K562 (cell line): Measurements from ENCODE around the gene AP3M1. TPM values are rescaled to one million over a fixed set of nuclear protein-coding genes. Genes with fewer than 3 reads are reported as not detected.

ENCODE experiments used
- ASH1L ChIP-seq: fragments of 450-650 bp; IDR thresholded peaks from 2 replicates; pipeline ENCODE4 v1.6.1; 2018; ENCODE audit warnings: borderline replicate concordance, mild to moderate bottlenecking, low read depth; ENCODE audit not compliant: partially characterized antibody
- BCOR ChIP-seq: fragments of 450-650 bp; IDR thresholded peaks from 2 replicates; pipeline ENCODE4 v1.6.1; 2016
- ETV1 ChIP-seq: fragments of 450-650 bp; conservative IDR thresholded peaks from 2 replicates; pipeline ENCODE4 v1.6.1; 2016; ENCODE audit warnings: missing genetic modification characterization, control low read depth, low read depth, missing compliant biosample characterization
- ETV5 ChIP-seq: sonication (generic); formaldehyde crosslinking; IDR thresholded peaks from 2 replicates; pipeline ENCODE4 v1.4.0; 2020; ENCODE audit warnings: low read depth, mild to moderate bottlenecking, missing genetic modification reagents
- GABPB2 ChIP-seq: fragments of 250-450 bp; sonication (Bioruptor Pico); conservative IDR thresholded peaks from 2 replicates; pipeline ENCODE4 v1.5.1; 2021; ENCODE audit warnings: mild to moderate bottlenecking
- HNRNPLL ChIP-seq: fragments of 200-400 bp; formaldehyde crosslinking; IDR thresholded peaks from 2 replicates; pipeline ENCODE4 v1.6.1; 2017; ENCODE audit warnings: low read length, low read depth, mild to moderate bottlenecking; ENCODE audit not compliant: poor library complexity, severe bottlenecking
- HNRNPUL1 ChIP-seq: fragments of 200-400 bp; formaldehyde crosslinking; IDR thresholded peaks from 2 replicates; pipeline ENCODE4 v1.6.1; 2017; ENCODE audit warnings: low read length
- JUN ChIP-seq, 2 experiments: sonication (generic) in 1 of 2; formaldehyde crosslinking in 1 of 2; IDR thresholded peaks; 2 replicates each; pipeline versions ENCODE4 v1.6.1 to v1.8.0; 2012 to 2022; ENCODE audit warnings: borderline replicate concordance in 2 of 2, mild to moderate bottlenecking in 2 of 2, improper control_type of control experiment in 1 of 2, low read depth in 1 of 2, low read length in 1 of 2, missing genetic modification reagents in 1 of 2
- SNIP1 ChIP-seq: fragments of 450-650 bp; IDR thresholded peaks from 2 replicates; pipeline ENCODE4 v1.7.1; 2017; ENCODE audit warnings: low read depth, mild to moderate bottlenecking
- SREBF2 ChIP-seq: sonication (generic); formaldehyde crosslinking; IDR thresholded peaks from 2 replicates; pipeline ENCODE4 v1.4.0; 2020; ENCODE audit warnings: mild to moderate bottlenecking, missing genetic modification reagents
- TFAM ChIP-seq: fragments of 250-450 bp; sonication (Bioruptor Pico); conservative IDR thresholded peaks from 2 replicates; pipeline ENCODE4 v1.5.0; 2021; ENCODE audit warnings: mild to moderate bottlenecking, moderate library complexity
- ZBTB1 ChIP-seq: sonication (generic); formaldehyde crosslinking; IDR thresholded peaks from 2 replicates; pipeline ENCODE4 v1.8.1; 2023; ENCODE audit warnings: missing genetic modification reagents, low read depth, mild to moderate bottlenecking, borderline replicate concordance
- ZFX ChIP-seq: sonication (generic); formaldehyde crosslinking; IDR thresholded peaks from 2 replicates; pipeline ENCODE4 v1.8.0; 2022; ENCODE audit warnings: mild to moderate bottlenecking, missing genetic modification reagents, moderate library complexity
- ZKSCAN3 ChIP-seq: fragments of 250-450 bp; sonication (Bioruptor Pico); IDR thresholded peaks from 2 replicates; pipeline ENCODE4 v1.4.0; 2020
- ZNF133 ChIP-seq: fragments of 250-450 bp; sonication (Bioruptor Pico); IDR thresholded peaks from 2 replicates; pipeline ENCODE4 v1.4.0; 2020; ENCODE audit warnings: mild to moderate bottlenecking
- ZNF224 ChIP-seq: sonication (generic); formaldehyde crosslinking; IDR thresholded peaks from 2 replicates; pipeline ENCODE4 v1.8.0; 2022; ENCODE audit warnings: mild to moderate bottlenecking, missing genetic modification reagents
- ZNF398 ChIP-seq: fragments of 250-450 bp; sonication (Bioruptor Pico); IDR thresholded peaks from 2 replicates; pipeline ENCODE4 v1.8.0; 2021; ENCODE audit warnings: moderate library complexity, mild to moderate bottlenecking, inconsistent platforms
- ZNF41 ChIP-seq: fragments of 250-450 bp; sonication (Bioruptor Pico); conservative IDR thresholded peaks from 2 replicates; pipeline ENCODE4 v1.4.0; 2020; ENCODE audit warnings: mild to moderate bottlenecking
- ZNF592 ChIP-seq: fragments of 450-650 bp; IDR thresholded peaks from 2 replicates; pipeline ENCODE4 v1.6.1; 2017; ENCODE audit warnings: antibody characterized with exemption, mild to moderate bottlenecking
- polyA plus RNA-seq, 8 experiments: library from polyadenylated mRNA; depleted of rRNA in 4 of 8; stranded (reverse) in 5 of 8; unstranded in 3 of 8; fragments of >200 nt; fragmentation: Nextera tagmentation in 2 of 8; fragmentation: Illumina TruSeq in 1 of 8; extraction: Ambion mirVana in 2 of 8; extraction: Trizol in 1 of 8; gene quantifications; 2 replicates each; pipeline versions ENCODE4 v1.2.1 to v1.2.3, GENCODE V29; 2011 to 2014; ENCODE audit warnings: inconsistent platforms in 1 of 8, missing spikeins in 1 of 8
- total RNA-seq, 7 experiments: library from RNA; depleted of rRNA in 6 of 7; stranded (reverse); fragments of >200 nt in 6 of 7; fragmentation: Illumina TruSeq in 2 of 7; extraction: Trizol in 2 of 7; gene quantifications; 2 replicates each; pipeline versions ENCODE4 v1.2.1 to v1.2.3, GENCODE V29; 2011 to 2021; ENCODE audit warnings: low replicate concordance in 1 of 7
- TF ChIP-seq, protein P1 (sequence below): fragments of 250-450 bp; sonication (Bioruptor Pico); IDR thresholded peaks from 2 replicates; pipeline ENCODE4 v1.5.0; 2021; ENCODE audit warnings: mild to moderate bottlenecking, moderate library complexity

Gene AP3M1
- total and polyA plus RNA-seq, 9 of the 15 experiments (the other 6 are each of a cell fraction or from before 2014, with no cell fraction given), result 44.3 to 135 (median 67.6) TPM

- TF ChIP-seq, protein P1, sequence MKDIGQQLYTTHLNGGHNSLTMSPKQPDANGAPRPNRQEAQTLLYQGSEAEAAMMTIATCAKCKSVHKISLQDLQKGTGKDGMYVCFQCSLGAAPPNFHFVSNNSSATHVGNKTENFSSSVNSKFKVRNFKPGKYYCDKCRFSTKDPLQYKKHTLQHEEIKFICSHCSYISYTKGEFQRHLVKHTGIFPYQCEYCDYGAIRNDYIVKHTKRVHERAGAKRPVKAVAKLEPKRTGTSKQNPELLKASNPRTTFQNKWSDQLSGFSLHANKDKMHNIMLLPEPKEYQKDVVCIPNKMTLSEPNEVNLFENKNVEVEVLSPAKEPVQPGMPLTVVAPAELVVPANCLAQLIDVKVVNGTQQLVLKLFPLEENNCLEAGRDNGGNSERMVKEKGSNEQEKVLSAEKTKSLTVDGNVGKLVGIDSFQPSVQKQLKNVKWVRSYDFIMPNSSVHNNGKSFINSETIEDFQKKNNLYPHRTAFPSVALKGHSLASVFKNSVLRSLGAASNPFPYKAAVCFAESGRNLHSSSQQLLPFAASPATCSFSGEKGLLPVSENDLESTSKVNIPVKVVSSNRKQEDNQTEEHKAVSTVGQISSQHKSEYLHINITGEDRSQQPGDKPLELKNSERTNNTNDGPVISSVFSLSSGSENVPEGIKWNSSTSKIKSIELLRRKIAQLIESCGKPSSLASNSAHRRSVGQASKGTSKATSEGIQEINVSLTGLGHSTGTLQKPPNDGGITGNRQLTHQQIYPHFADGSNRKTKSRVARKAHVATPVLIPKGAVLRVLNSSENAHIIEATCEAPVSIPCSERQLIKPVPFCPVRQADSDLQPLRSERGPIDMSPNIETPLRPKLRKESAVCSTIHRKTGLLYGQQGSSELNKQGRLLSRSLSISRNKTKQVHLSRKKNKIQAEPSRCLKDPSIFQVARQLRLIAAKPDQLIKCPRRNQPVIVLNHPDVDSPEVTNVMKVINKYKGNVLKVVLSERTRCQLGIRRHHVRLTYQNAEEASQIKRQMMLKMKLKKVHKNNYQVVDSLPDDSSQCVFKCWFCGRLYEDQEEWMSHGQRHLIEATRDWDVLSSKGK, result no peak
- no peak for TF ChIP-seq BCOR
- TF ChIP-seq ZFX (CRISPR knock-in tag), result no peak; the same call in 1 of the 2 replicates
- no peak for TF ChIP-seq ZNF398 (CRISPR knock-in tag)
- TF ChIP-seq JUN (IDR thresholded peaks at IDR 0.05; ENCODE audit: borderline replicate concordance, low read depth, low read length), result no peak
- no peak for TF ChIP-seq JUN (CRISPR knock-in tag; IDR thresholded peaks at IDR 0.05; ENCODE audit: borderline replicate concordance)
- TF ChIP-seq ETV5 (CRISPR knock-in tag), result no peak
- TF ChIP-seq HNRNPLL, result no peak
- TF ChIP-seq ZKSCAN3 (CRISPR knock-in tag), result no peak
- no peak for TF ChIP-seq ZNF224
- no peak for TF ChIP-seq ZNF41 (CRISPR knock-in tag)
- TF ChIP-seq ETV1 (tag), result peak; percentile 43; the same call in 1 of the 2 replicates
- TF ChIP-seq ZBTB1 (CRISPR knock-in tag), result no peak
- no peak for TF ChIP-seq TFAM
- TF ChIP-seq SNIP1, result no peak
- TF ChIP-seq GABPB2 (CRISPR knock-in tag), result no peak
- no peak for TF ChIP-seq ASH1L
- peak; percentile 74 for TF ChIP-seq ZNF592
- no peak for TF ChIP-seq ZNF133
- TF ChIP-seq SREBF2 (CRISPR knock-in tag), result no peak
- no peak for TF ChIP-seq HNRNPUL1
Measured at GRCh38 chr10:74189999-74190421, 39.4 kb upstream of the AP3M1 start (continued).
